ACHN (cell line): Measurements from ENCODE around the gene LRRC32.
"Not testable (repeated sequence)": the region's sequence is repeated elsewhere in the genome, so short reads cannot be mapped to it uniquely, and the experiment has no call there.

Experiments
- DNase-seq: peaks from one replicate; pipeline ENCODE4 v3.0.0-alpha.2; 2015
- in situ Hi-C: cut with HindIII; loops from 2 replicates; pipeline ENCODE4 v1.10.0; 2017; ENCODE audit warnings: low sequenced_read_pairs, low pct_ligation_motif_present, low pct_unique_long_range_greater_than_20kb

LRRC32 gene

GRCh38 chr11:76658231-76658630 is 12.3 kb downstream of the LRRC32 start:
- in situ Hi-C loops = no loop called here
- DNase-seq = no peak

DNA sequence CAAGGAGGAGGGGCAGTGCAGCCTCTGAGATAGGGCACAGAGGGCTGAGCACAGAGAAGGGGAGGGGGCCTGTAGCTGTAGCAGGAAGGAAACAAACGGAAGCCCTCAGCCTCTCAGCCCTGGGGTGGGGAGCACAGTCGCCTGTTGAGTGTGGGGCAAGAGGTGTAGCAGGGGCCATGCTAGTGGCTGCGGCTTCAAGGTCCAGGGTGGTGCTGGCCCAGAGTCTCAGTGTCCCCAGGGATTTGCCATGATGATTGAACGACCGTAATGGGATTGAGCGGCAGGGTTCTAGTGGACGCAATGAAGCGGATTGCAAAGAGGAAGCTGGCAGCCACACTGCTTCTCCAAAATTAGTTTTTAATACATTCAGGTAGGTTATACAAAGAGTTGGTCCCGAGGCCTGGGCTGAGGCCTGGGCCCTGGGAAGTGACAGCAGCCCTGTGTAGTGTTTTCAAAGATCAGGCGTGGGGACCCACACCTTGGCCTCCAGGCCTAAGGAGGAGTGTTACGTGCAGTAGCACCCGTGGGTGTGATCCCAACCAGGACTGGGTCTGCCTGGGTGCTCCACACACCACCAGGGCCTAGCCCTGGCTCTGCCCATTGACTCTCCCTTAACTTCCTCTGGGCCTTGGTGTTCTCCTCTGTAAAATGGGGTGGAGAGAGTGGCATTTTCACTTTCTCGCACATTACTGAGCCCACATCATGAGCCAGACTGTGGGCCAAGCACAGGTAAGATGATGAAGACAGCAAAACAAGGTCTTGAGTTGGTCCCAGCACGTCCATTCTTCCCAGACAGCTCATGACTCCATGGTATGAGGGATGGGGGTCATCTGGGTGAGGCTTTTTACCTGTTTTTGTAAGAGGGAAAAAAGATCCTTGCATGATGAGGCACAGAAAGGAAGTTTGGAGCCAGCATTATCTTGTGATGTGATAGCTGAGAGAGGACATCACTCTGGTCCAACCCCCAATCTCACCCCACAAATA is 13.1 kb downstream of the LRRC32 start:
- no peak for DNase-seq
- in situ Hi-C loops = no loop called here

GRCh38 chr11:76656571-76657081 is 13.9 kb downstream of the LRRC32 start:
- in situ Hi-C loops = no loop called here
- DNase-seq = no peak

DNA sequence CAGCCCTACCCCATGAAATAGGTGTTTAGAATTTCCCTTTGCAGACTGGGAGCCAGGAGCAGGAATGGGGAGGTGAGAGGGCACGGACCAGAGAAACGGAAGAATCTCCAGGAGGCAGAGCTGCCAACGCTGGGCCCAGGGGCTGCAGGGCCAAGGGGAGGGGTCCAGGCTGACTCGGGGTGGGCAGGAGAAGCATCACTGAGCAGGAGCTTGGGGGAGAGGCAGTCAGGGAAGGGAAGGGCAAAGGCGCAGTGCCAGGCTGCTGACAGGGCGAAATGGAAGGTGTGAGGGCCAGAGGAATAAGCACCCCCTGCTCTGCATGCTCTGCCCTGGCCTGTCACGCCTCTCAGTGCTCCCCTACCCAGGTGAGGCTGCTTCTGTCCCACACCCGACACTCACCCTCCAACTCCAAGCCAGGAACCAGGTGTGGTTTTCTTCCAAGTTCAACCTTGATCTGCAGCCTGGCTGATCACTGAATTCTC is 14.5 kb downstream of the LRRC32 start:
- in situ Hi-C loops = no loop called here
- DNase-seq = no peak

DNA sequence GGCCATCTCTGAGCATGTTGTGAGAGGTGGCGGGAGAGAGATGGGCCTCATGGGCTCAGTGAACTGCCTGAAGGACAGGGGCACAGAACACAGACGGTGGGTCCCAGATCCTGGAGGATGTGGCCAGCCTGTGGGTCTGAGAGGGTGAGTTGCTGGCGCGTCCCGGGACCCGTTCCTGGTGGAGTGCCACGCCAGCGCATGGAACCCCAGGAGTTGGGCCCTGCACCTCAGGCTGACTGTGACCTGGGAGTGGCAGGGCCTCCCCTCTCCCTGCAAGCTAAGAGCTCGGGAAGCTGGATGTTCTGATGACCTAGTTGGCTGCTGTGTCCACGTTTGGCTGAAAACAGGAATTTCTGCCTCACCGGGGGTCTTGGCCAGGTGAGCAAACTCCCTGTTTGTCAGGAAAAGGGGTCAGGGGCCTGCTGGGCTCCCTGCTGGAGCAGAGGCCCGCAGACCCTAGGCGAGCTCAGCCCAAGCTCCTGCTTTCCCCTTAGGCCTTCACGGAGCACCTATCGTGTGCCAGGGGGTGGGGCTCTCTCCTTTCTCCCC is 15.0 kb downstream of the LRRC32 start:
- DNase-seq = no peak
- in situ Hi-C loops = no loop called here

DNA sequence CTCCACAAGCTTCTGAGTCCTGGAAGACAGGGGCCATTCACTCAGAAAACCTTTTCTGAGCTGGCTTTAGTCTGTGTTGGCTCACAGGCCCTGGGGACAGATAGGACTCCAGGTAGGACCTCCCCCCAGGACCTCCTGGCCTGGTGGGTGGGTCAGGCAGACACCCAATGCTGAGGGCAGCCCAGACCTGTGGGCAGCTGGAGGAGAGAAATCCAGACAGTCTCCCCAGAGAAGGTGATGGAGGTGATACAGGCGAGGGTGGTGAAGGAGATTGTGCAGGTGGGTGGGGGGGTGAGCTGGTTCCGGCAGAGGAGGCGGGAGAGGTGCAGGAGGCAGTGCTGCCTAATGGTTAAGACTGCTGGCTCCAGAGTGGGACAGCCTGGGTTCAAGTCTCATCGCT is 15.6 kb downstream of the LRRC32 start:
- no peak for DNase-seq
- in situ Hi-C loops = no loop called here

DNA sequence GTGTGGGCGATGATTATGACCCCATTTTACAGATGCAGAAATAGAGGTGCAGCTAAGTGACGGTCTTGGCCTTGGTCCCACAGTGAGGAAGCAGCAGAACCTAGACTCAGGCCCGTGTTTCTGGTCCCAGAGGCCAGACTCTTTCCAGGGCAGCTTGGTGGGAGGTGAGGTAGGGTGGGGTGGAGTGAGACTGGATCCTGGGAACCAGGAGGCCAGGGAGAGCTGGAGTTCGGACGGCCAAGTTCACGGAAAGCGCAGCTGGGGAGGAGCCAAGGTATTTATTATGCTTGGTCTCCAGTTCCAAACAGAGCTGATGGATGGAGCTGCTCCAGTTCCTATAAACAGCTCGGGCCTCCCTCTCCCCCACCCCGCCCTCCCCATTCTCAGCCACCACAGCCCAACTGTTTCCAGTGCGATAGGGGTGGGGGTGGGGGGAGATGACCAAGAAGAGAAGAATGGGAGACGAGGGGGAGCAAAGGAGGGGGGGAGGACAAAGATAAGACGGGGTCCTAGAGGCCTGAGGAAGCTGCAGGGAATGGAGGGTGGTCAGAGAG is 16.2 kb downstream of the LRRC32 start:
- DNase-seq = no peak
- in situ Hi-C loops = no loop called here

DNA sequence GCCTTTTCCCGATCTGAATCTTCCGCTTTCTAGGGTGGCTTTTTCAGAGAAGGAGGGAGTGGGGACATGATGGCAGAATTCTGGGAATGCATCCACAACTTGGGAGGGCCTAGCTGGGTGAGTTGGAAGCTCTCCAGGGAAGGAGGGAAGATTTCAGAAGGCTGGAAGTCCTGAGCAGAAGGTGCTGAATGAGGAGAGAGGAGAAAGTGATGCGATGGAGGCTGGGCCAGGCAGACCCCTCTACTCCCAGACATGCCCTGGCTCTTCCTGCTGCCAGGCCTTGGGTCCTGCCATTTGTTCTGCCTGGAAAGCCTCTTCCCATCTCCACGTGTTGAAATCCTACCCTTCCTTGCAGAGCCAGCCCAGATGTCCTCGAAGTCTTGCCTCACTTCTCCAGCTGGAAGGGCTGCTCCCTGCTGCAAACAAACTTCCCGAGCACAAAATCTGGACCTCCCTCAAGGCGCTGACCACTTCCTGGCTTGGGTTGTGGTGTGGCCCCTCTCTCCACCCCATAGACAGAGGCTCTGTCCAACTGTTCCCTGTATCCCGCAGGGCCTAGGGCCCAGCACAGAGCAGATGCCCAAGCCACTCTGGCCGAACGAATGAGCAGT is 16.8 kb downstream of the LRRC32 start:
- no peak for DNase-seq

DNA sequence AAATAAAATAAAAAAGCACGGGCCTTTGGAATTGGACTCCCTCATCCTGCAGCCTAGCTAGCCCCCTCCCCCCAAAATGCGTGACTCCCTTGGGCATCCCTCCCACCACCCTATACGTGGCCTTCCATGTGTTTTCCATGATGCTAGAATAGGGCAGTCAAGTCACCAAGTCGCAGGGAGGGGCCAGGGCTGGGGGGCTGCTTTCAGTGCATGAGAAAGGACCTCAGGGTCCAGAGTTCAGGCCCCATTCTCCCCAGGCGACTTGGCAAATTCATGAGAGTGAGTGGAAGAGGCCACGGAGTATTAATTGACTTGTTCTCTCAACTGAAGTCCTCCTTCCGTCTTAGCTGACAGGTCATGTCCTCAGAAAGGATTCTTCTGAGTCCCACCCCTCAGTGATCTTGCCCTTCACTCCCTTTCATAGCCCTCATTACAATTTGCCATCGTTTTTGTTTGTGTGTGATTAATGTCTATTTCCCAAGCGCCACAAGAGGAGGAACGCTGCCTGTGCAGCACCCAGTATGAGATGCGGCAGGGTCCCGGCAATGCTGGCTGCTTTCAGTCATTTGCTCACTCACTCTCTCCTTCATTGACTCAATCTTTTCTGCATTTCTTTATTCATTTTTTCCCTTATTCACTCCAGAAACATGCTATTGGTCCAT is 17.4 kb downstream of the LRRC32 start:
- in situ Hi-C loops = no loop called here
- DNase-seq = no peak

More for the DNA sequence above, 16.8 kb downstream of the LRRC32 start:
- in situ Hi-C loops = no loop called here

DNA sequence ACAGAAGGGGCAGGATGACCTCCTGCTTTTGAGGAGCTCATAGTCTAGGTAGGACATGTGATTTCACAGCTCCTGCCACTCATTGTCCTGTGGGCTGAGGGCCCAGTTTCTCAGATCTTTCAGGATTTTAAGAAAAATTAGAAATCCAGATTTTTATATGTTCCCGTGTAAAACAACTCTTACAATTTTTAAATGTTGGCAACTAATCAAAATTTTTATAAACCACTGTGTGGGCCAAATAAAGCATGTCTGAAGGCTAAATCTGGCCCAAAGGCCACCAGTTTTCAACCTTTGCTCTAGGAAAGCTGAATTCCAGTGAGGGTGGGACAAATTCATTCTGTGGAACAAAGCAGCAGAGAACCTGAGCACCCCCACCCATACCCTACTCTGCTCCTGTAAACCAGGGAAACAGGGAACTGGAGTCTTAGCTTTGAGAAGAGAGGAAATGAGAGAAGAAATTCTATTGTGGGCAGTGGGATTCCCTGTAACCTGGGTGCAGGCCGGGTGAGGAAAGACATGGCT is 20.6 kb downstream of the LRRC32 start:
- no peak for DNase-seq
- in situ Hi-C loops = no loop called here

- in situ Hi-C loops = no loop called here
- DNase-seq = no peak
These were observed 21.5 kb downstream of the LRRC32 start for GRCh38 chr11:76649011-76649410.

DNA sequence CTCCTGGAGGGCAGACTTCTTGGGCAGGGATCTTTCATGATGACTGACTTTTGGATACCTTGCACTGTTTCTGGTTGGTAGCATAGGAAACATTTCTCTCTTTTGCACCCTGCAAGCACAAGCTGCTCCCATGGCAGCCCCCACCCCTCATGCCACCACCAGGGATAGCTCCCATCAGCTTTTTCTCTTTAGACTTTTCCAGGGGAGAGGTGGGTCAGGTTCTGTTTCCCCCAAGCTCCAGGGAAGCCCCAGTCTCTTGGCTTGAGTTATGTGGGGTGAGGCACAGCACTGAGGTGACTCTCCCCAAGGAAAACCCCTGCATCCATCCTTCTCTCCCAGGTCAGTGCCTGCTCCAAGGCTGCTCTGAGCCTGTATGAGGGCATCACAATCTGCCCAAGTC is 22.5 kb downstream of the LRRC32 start:
- in situ Hi-C loops = no loop called here
- no peak for DNase-seq

DNA sequence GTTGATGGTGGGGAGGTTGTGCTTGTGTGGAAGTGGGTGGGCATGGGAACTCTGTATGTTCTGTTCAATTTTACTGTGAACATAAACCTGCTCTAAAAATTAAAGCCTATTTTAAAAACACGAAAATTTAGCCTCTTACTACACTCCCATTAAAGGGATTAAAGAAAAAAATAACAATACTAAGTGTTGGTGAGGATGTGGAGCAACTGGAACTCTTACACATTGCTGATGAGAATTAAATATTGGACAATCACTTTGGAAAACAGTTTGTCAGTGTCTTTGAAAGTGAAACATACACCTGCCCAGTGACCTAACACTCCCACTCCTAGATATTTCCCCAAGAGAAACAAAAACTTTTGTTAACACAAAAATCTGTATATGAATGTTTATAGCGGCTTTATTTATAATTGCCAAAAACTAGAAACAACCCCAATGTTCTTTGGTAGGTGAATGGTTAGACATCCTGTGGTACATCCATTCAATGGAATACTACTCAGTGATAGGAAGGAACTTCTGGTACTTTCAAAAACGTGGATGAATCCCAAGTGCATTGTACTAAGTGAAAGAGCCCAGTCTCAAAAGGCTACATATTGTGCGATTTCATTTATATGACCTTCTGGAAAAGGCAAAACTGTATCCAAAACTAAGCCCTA is 23.5 kb downstream of the LRRC32 start:
- in situ Hi-C loops = no loop called here

DNA sequence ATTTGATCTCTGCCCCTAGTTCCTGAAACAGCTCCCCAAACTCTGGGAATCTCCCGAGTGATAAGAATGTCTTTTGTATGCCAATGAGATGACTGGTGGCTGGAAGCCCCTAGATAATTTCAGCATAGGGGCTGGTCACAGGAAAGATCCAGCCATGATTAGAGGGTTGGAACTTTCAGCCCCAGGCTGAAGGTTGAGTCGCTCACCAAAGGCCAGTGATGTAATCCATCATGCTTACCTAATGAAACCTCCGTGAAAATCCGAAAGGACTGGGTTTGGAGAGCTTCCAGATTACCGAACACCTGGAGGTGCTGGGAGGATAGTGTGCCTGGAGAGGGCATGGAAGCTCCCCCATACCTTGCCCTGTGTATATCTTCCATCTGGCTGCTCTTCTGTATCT is 26.0 kb downstream of the LRRC32 start:
- in situ Hi-C loops = no loop called here
- DNase-seq = no peak

More for the DNA sequence above, 23.5 kb downstream of the LRRC32 start:
- DNase-seq = no peak

DNA sequence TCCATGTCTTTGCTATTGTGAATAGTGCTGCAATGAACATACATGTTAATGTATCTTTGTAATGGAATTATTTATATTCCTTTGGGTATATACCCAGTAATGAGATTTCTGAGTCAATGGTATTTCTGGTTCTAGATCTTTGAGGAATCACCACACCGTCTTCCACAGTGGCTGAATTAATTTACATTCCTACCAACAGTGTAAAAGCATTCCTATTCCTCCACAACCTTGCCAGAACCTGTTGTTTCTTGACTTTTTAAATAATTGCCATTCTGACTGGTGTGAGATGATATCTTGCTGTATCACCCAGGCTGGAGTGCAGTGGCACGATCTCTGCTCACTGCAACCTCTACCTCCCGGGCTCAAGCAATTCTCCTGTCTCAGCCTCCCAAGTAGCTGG is 26.8 kb downstream of the LRRC32 start:
- DNase-seq, in situ Hi-C loops: not testable (repeated sequence)

DNA sequence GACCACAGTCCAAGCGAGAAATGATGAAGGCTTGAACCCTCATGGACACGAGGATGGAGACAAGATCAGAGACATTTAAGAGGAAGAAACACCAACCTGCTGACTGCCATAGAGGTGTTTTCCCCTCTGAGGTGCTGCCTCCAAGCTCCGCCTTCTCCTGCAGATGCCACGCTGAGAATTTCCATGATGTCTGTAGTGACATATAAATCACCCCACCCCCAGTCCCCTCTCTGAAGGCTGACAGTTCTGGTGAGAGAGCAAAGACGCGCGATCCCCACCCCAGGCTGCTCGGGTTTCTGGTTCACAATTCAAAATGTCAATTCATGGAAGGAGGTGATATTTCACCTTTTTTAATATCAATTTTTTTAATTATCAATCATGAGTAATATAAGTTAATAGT is 28.2 kb downstream of the LRRC32 start:
- in situ Hi-C loops = no loop called here
- no peak for DNase-seq

DNA sequence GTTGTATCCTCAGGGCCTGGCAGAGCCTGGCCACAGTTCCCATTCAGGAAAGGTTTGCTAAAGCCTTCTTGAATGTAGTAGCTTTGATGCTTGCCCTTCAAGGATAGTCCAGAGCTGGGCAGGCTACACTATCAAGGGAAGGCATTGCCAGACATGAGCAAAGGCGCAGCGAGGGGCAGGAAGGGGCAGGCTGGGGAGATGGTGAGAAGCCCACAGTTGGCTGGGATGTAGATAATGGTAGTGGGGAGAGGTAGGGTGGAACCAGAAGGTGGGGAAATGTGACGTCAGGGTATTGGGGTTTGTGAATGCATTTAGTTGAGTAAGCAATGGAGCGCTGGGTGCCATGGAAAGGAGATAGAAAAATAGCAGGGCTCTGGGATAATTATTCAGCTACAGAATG is 28.6 kb downstream of the LRRC32 start:
- in situ Hi-C loops = no loop called here
- no peak for DNase-seq

DNA sequence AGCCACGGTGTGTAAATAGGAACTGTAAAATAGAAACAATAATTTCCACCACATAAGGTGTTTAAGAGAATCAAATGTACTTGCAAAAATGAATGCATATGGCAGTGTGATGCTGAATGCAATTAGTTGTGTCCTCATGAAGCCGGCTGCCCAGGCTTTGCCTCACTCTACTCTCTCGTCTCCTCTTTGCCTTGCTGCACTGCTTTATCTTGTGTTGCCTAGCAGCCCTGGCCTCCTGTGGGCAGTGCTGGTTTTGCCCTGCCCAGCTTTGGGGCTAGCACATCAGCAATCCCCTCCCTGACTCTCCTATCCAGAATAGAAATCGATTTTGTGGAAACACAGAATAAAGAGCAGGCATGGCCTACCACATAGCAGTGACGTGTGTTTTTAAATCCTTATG is 30.0 kb downstream of the LRRC32 start:
- in situ Hi-C loops = no loop called here
- no peak for DNase-seq
